Activated naive CD8-positive, alpha-beta T cell treated with anti-CD3 and anti-CD28 coated beads, Interleukin-2, amount 10 ng/mL, durations not matched to agents 7 days and 5 days (primary cell): Measurements from ENCODE around the gene LCN12. TPM values are rescaled to one million over a fixed set of nuclear protein-coding genes. Genes with fewer than 3 reads are reported as not detected.

Source experiments
- ATAC-seq: fragments of 150-1000 bp; cut with Tn5 transposase; one replicate; pipeline ENCODE4 v1.10.0; 2021; ENCODE audit warnings: low read depth, moderate library complexity
- POLR2A ChIA-PET: fragments of 350-600 bp; sonication (Branson Sonifier 250); formaldehyde crosslinking; loops from one replicate; lab custom pipeline; 2021; ENCODE audit warnings: antibody characterized with exemption; lab: Charles Lee
- DNase-seq: peaks from one replicate; pipeline ENCODE4 v3.0.0; 2021
- H3K27ac Mint-ChIP-seq: one replicate; pipeline ENCODE4 v1.8.0; 2022; ENCODE audit warnings: mild to moderate bottlenecking, mixed read lengths
- H3K27me3 Mint-ChIP-seq: one replicate; pipeline ENCODE4 v1.8.0; 2022; ENCODE audit warnings: mild to moderate bottlenecking, moderate library complexity, mixed read lengths
- H3K36me3 Mint-ChIP-seq: one replicate; pipeline ENCODE4 v1.8.0; 2021; ENCODE audit warnings: mild to moderate bottlenecking, mixed read lengths
- H3K4me1 Mint-ChIP-seq: one replicate; pipeline ENCODE4 v1.8.0; 2021; ENCODE audit warnings: mixed read lengths
- H3K4me3 Mint-ChIP-seq: one replicate; pipeline ENCODE4 v1.8.0; 2022; ENCODE audit warnings: mild to moderate bottlenecking, moderate library complexity, mixed read lengths
- H3K9me3 Mint-ChIP-seq: one replicate; pipeline ENCODE4 v1.8.0; 2021; ENCODE audit warnings: mixed read lengths
- total RNA-seq, 2 experiments: library from RNA; stranded (reverse); gene quantifications; one replicate each; pipeline ENCODE4 v1.2.3, GENCODE V29; 2021

LCN12 gene
- total RNA-seq, 2 experiments from 2014 or later = 0.91 to 1.1 TPM

DNA sequence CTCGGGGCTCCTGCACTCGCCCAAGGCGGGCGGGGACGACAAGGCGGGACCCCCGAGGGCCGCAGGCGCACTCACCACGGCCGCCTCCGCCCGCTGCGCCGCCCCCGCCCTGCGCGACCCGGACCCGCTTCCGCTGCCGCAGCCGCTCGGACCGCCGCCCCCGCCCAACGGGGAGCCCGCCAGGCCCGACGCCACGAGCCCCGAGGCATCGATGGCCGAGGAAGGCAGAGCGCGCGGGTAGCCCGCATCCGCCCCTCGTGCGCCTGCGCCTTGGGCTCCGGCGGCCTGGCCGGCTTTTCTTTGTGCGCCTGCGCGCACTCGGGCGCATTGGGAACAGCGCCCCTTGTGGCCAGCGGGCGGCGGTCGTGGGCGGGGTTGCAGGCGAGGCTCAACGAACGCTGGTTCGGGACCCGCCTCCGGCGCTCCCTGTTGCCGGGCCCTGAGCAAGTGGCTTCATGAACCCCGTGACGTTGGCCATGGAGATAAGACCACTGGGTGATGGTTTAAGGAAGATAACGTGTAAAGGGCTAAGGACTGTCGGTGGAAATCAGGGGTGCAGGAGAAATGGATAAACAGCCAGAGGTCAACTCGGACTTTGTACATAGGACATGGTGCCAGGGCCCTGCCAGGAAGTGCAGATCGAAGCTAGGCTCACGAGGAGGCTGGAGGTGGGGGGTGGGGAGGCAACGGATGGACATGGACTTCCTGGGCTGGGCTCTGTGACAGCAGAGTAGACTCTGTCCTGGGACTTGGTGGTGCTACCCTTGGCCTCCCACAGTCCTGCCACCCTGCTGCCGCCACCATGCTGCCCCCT is 7.3 kb upstream of the LCN12 start, which contains the start of the genes C8G and FBXW5:
Gene C8G (plus strand): TSS at position 725 of the 814 bp plus-strand sequence. CDS start 78 bp downstream, at position 803.
Gene FBXW5 (minus strand): TSS at position 220 of the 814 bp plus-strand sequence. CDS start 655 bp downstream, outside the sequence.
- peak within 1 kb of the TSS; percentile 86 for H3K27ac Mint-ChIP-seq
- no peaks in the 10 kb centered on the region for H3K9me3 Mint-ChIP-seq
- DNase-seq (peak; percentile 99), ATAC-seq (peak; percentile 77)
- POLR2A ChIA-PET = interaction anchor here (0.6 to 2.1 kb wide), 11 partner anchors 16 to 137 kb away, joined by 3 to 12 read pairs (median 5); partner anchors contain the start of genes AJM1, CLIC3, PAXX and RABL6
- no peaks in the 10 kb centered on the region for H3K27me3 Mint-ChIP-seq
- peaks cover 4% of the 10 kb centered on the region for H3K4me1 Mint-ChIP-seq
- peak within 1 kb of the TSS; percentile 82 for H3K4me3 Mint-ChIP-seq
- H3K36me3 Mint-ChIP-seq = peaks cover 3% of the 10 kb centered on the region

DNA sequence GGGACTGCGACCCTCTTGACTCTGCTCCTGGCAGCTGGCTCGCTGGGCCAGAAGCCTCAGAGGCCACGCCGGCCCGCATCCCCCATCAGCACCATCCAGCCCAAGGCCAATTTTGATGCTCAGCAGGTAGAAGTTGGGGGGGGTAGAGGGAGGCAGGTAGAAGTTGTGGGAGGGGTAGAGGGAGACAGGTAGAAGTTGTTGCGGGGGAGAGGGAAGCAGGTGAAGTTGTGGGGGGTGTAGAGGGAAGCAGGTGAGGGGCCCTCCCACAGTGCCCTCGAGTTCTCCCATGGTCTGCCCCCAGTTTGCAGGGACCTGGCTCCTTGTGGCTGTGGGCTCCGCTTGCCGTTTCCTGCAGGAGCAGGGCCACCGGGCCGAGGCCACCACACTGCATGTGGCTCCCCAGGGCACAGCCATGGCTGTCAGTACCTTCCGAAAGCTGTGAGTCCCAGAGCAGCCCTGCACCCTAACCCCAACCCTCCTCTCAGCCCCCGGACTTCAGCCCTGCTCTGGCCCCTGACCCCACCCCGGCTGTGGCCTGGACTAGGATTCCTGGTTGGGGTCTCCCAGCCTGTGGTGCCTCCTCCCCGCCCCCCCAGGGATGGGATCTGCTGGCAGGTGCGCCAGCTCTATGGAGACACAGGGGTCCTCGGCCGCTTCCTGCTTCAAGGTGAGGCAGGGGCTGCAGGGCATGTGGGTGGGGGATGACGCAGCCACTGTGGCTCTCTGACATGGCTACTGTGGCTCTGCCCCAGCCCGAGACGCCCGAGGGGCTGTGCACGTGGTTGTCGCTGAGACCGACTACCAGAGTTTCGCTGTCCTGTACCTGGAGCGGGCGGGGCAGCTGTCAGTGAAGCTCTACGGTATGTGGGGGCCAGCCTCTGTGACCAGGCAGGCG is 6.5 kb upstream of the LCN12 start:
- Mint-ChIP-seq H3K9me3 (no peaks in the 10 kb centered on the region), H3K27me3 (no peaks in the 10 kb centered on the region), H3K4me3 (no peak overlapping the region), H3K27ac (peak overlapping the region; percentile 86), H3K36me3 (peaks cover 3% of the 10 kb centered on the region), H3K4me1 (peaks cover 4% of the 10 kb centered on the region)
- DNase-seq (no peak), ATAC-seq (no peak)
- POLR2A ChIA-PET = interaction anchor here (0.6 to 2.1 kb wide), 3 partner anchors 17 to 51 kb away, joined by 3 to 8 read pairs (median 4); partner anchors contain the start of gene CLIC3

DNA sequence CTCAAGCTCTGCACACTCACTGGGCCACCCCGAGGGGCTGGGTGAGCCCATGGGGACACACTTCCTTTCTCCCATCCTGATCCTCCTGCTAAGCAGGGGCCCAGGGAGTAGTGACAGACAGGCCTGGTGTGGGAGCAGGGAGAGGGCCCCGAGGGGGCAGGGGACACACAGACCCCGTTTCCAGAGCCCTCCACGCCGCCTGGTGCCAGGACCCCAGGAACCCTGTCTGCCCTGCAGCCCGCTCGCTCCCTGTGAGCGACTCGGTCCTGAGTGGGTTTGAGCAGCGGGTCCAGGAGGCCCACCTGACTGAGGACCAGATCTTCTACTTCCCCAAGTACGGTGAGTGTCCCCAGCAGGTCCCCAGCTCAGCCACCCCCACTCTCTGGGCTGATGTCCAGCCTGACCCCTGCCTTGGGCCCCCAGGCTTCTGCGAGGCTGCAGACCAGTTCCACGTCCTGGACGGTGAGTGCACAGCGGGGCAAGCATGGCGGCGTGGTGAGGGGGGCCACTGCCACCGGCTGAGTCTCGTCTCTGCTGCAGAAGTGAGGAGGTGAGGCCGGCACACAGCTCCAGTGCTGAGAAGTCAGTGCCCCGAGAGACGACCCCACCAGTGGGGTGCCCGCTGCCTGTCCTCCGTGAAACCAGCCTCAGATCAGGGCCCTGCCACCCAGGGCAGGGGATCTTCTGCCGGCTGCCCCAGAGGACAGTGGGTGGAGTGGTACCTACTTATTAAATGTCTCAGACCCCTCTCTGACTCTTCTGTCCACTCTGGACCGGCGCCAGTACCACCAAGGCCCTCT is 5.6 kb upstream of the LCN12 start:
- H3K4me3 Mint-ChIP-seq = no peak overlapping the region
- no peak overlapping the region for H3K27ac Mint-ChIP-seq
- no peaks in the 10 kb centered on the region for H3K27me3 Mint-ChIP-seq
- H3K36me3 Mint-ChIP-seq = peaks cover 3% of the 10 kb centered on the region
- ATAC-seq (no peak), DNase-seq (no peak)
- POLR2A ChIA-PET = no interaction called here
- peaks cover 4% of the 10 kb centered on the region for H3K4me1 Mint-ChIP-seq
- no peaks in the 10 kb centered on the region for H3K9me3 Mint-ChIP-seq

DNA sequence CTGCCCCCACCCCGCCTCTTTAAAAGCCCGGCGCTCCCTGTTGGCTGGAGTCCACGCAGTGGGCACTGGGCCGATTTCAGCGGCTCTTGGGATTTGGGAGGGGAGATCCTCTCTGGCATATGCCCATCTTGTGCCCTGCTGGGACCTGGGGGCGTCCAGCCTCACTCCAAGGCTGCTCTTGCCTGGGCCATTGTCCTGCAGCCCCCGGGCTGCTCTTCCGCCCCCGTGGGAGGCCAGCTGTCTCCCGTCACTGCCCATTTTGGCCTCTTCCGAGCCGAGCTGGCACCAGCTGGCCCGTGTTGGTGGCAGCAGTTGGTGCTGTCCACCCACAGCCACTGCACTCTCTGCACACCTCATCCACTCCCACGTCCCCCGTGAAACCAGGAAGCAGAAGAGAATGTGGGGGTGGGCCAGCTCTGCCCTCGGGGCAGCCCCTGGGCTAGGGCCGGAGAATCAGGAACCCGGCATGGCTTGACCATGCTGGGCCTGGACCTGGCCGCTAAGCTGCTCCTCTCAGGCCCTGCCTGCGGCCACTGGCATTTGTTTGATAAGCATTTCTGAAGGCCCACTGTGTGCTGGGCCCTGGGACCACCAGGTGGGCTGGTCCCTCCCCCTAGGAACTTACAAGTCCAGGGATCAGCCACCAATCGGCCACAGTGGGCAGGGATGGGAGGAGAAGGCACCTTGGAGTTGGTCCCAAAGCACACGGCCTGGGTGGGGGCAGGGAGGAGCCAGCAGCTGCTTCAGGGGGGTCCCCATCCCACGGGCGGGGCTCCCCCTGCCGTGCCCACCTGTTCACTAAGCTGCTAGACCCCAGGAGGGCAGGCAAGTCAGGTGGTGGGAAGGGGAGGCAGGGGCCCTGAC is 4.8 kb upstream of the LCN12 start:
- no peak overlapping the region for H3K4me3 Mint-ChIP-seq
- no peaks in the 10 kb centered on the region for H3K36me3 Mint-ChIP-seq
- H3K27ac Mint-ChIP-seq = peak overlapping the region; percentile 21
- DNase-seq (no peak), ATAC-seq (no peak)
- H3K9me3 Mint-ChIP-seq = no peaks in the 10 kb centered on the region
- peaks cover 4% of the 10 kb centered on the region for H3K4me1 Mint-ChIP-seq
- POLR2A ChIA-PET = interaction anchor here (0.9 to 1.5 kb wide), 8 partner anchors 28 to 139 kb away, joined by 3 to 15 read pairs (median 4); partner anchors contain the start of genes CLIC3, MAN1B1 and TRAF2
- H3K27me3 Mint-ChIP-seq = no peaks in the 10 kb centered on the region

DNA sequence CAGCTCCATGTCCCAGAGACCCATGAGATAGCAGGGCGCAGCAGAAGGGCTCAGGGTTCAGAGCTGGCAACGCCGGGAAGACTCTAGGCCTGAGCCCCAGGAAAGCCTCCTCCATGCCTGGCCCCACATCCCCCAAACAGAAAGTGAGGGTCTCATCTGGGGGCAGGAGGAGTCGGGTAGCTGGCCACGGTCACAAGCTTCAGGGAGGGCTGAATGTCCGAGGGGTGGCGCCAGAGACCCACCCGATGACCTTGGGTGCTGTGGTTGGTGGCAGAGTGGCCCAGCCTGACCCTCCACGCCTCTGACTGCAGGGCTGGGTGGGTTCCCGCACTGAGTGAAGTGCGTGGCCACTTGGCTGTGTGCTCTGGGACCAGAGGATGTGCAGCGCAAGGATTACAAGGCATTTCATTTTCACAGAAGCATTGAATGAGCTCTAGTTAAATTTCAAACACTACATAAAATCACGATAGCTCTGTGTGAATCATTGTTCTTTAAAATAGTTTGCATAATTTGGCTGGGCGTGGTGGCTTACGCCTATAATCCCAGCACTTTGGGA is 4.0 kb upstream of the LCN12 start:
- DNase-seq (no peak), ATAC-seq (no peak)
- H3K36me3 Mint-ChIP-seq = no peaks in the 10 kb centered on the region
- H3K27me3 Mint-ChIP-seq = no peaks in the 10 kb centered on the region
- POLR2A ChIA-PET = interaction anchor here (0.6 to 1.5 kb wide), 12 partner anchors 27 to 181 kb away, joined by 3 to 15 read pairs (median 4); partner anchors contain the start of genes CLIC3, FUT7, MAN1B1 and TRAF2
- H3K27ac Mint-ChIP-seq = peak overlapping the region; percentile 51
- peaks cover 4% of the 10 kb centered on the region for H3K4me1 Mint-ChIP-seq
- peak overlapping the region; percentile 8 for H3K4me3 Mint-ChIP-seq
- H3K9me3 Mint-ChIP-seq = no peaks in the 10 kb centered on the region

DNA sequence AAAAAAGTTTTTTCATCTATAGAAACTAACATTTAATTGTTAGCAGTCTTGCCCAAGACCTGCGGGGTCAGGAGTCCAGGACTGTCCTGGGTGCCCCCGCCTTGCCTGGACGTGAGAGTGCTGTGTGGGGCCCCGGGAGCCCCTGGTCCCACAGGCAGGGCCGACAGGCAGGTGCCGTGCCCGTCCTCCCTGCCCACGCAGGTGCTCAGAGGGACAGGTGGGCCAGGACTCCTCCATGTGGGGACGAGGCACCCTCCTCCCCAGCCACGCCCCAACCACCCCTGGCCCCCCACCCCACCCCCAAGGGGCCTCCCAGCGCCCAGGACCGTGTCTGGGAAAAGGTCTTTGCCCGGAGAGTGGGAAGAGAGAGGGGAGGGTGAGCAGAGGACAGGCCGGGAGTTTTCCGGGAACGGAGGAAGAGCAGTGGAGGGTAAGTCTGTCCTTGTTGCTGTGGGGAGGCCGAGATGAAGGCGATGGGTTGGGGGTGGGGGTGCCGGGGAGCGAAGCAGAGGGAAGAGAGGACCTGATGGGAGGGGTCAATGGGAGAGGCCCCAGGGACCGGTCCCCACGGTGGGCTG is 2.7 kb upstream of the LCN12 start:
- no peaks in the 10 kb centered on the region for H3K36me3 Mint-ChIP-seq
- POLR2A ChIA-PET = interaction anchor here (0.6 to 2.4 kb wide), 5 partner anchors 11 to 78 kb away, joined by 3 to 10 read pairs (median 5); partner anchors contain the start of gene PAXX
- H3K9me3 Mint-ChIP-seq = no peaks in the 10 kb centered on the region
- ATAC-seq = no peak
- DNase-seq = no peak
- H3K4me1 Mint-ChIP-seq = peaks cover 4% of the 10 kb centered on the region
- peak overlapping the region; percentile 89 for H3K4me3 Mint-ChIP-seq
- H3K27ac Mint-ChIP-seq = peak overlapping the region; percentile 81
- H3K27me3 Mint-ChIP-seq = no peaks in the 10 kb centered on the region

DNA sequence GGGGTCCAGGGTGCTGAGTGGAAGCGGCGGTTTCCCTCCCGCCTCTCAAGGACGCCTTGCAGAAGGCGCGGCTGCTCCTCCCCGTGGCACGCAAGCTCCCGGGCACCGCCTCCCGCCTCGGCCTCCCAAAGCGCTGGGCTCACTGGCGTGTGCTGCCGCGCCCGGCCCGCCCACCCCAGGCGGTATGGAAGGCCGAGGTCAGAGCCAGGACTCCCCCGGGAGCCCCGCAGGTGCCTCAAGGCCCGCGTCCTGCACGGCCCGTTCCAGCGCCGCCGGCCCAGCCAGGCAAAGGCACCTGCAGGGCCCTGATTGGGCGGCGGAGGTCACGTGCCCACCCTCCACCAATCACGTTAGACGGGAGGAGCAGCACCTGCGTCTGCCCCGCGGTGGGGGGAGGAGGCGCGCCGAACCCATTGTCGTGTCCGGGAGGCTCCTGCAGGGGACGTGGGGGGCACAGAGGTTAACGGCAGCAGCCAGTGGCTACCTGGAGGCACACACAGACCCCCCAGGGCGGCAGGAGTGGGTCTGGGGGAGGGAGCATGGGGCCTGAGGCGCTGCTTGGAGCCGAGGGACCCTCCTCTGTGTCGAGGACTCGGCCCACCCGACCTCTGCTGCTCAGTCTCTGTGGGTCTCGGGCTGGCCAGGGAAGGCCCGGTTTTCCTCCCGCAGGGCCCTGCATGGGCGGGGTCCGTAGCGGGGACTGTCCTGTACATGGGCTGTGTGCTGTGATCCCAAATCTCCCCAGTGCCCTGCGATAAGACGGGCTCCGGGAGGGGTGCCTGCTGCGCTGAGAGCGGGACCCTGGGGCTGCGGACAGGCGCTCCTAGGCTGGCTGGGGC is 2.0 kb upstream of the LCN12 start:
- POLR2A ChIA-PET = interaction anchor here (0.6 to 2.4 kb wide), 5 partner anchors 10 to 77 kb away, joined by 3 to 10 read pairs (median 5); partner anchors contain the start of gene PAXX
- Mint-ChIP-seq H3K9me3 (no peaks in the 10 kb centered on the region), H3K4me3 (peak overlapping the region; percentile 89), H3K36me3 (no peaks in the 10 kb centered on the region), H3K27me3 (no peaks in the 10 kb centered on the region), H3K27ac (peak overlapping the region; percentile 90), H3K4me1 (peaks cover 1% of the 10 kb centered on the region)
- ATAC-seq (peak; percentile 96), DNase-seq (peak; percentile 96)

DNA sequence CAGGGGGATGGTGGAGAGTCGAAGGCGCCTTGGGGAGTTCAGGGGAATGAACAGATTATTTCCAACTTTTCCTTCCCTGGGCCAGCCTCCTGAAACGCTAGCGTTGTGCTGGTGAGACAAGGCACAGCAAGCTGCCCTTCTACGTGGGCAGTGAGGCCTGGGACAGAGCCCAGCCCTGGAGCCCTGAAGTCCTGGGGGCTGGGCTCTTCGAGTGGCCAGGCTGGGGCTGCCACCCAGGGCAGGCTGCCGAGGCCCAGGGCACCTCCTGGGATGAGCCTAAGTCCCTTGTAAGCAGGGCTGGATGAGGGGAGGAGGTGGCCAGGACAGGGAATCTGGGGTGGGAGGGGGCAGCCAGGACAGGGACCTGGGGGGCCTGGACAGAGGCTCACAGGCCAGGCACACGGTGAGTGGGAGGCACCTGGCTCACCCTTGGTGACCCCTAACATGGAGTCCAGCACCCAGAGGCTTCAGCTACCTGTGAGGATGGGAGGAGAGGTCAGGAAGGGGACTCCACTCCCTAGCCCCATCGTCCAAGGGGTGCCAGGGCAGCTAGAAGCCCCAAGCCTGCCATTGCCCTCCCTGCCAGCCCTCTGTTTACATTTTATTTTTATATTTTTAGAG is 1.3 kb upstream of the LCN12 start:
- peaks cover 1% of the 10 kb centered on the region for H3K4me1 Mint-ChIP-seq
- no peaks in the 10 kb centered on the region for H3K27me3 Mint-ChIP-seq
- ATAC-seq = no peak
- no peak for DNase-seq
- H3K27ac Mint-ChIP-seq = peak overlapping the region; percentile 90
- no peaks in the 10 kb centered on the region for H3K36me3 Mint-ChIP-seq
- POLR2A ChIA-PET = interaction anchor here (1.9 to 2.4 kb wide), 3 partner anchors 9 to 42 kb away, joined by 5 to 10 read pairs (median 8); partner anchors contain the start of gene PAXX
- peak overlapping the region; percentile 85 for H3K4me3 Mint-ChIP-seq
- no peaks in the 10 kb centered on the region for H3K9me3 Mint-ChIP-seq

DNA sequence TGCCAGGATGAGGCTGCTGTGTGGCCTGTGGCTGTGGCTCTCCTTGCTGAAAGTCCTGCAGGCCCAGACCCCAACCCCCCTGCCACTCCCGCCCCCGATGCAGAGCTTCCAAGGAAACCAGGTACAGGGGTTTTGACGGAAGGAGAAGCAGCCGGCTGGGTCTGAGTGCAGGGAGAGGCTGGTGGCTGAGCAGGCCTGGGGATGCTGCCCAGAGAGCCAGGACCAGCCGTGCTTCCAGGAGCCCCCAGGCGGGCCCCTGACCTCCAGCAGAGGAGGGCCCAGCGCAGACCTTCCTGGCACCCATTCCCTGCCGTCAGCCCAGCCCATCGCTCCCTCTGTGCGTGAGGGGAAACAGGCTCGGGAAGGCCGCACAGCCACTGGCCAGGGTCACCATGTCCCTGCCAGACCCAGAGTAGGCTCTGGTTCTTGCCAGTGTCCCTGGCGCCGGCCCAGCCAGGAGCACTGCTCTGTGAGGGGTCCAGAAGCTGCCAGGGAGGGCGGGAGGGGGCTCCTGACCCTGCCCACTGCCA is 313 bp downstream of the LCN12 start:
- POLR2A ChIA-PET = interaction anchor here (1.2 kb wide), 1 partner anchor 19 kb away, joined by 3 read pairs; no protein-coding TSS in a partner anchor
- H3K36me3 Mint-ChIP-seq = peaks cover 3% of the 10 kb centered on the region
- ATAC-seq (no peak), DNase-seq (no peak)
- no peak overlapping the region for H3K27ac Mint-ChIP-seq
- H3K9me3 Mint-ChIP-seq = peaks cover 5% of the 10 kb centered on the region
- no peaks in the 10 kb centered on the region for H3K27me3 Mint-ChIP-seq
- peaks cover 1% of the 10 kb centered on the region for H3K4me1 Mint-ChIP-seq
- H3K4me3 Mint-ChIP-seq = no peak overlapping the region
